Astrocyte (in vitro differentiated cells and primary cell): ENCODE data around the gene OR5AP2. TPM values are rescaled to one million over a fixed set of nuclear protein-coding genes. Genes with fewer than 3 reads are reported as not detected.

Experiments
- DNase-seq: peaks from one replicate; pipeline ENCODE4 v3.0.0-alpha.2; 2010; ENCODE audit warnings: low read depth
- FAIRE-seq: peaks from 2 replicates; lab custom pipeline; 2011; peaks lifted over from hg19 to GRCh38; lab: Jason Lieb, UNC
- H2AFZ ChIP-seq: 2 replicates; pipeline ENCODE4 v1.6.0; 2012; ENCODE audit warnings: low read depth, low read length, inconsistent platforms
- H3K27ac ChIP-seq: 2 replicates; pipeline ENCODE4 v1.5.1; 2011; ENCODE audit warnings: low read depth, low read length, inconsistent platforms
- H3K27me3 ChIP-seq: 2 replicates; pipeline ENCODE4 v1.6.0; 2011; ENCODE audit warnings: low read length, inconsistent platforms; ENCODE audit not compliant: insufficient read depth
- H3K36me3 ChIP-seq: 2 replicates; pipeline ENCODE4 v1.5.1; 2011; ENCODE audit warnings: low read length, inconsistent platforms; ENCODE audit not compliant: insufficient read depth
- H3K4me1 ChIP-seq: 2 replicates; pipeline ENCODE4 v1.5.1; 2011; ENCODE audit warnings: low read length, inconsistent platforms; ENCODE audit not compliant: insufficient read depth
- H3K4me2 ChIP-seq: 2 replicates; pipeline ENCODE4 v1.6.0; 2012; ENCODE audit warnings: low read length, inconsistent platforms
- H3K4me3 ChIP-seq: 2 replicates; pipeline ENCODE4 v1.5.1; 2011; ENCODE audit warnings: low read depth, mild to moderate bottlenecking, low read length, inconsistent platforms; ENCODE audit not compliant: insufficient read depth
- H3K79me2 ChIP-seq: 2 replicates; pipeline ENCODE4 v1.6.0; 2012; ENCODE audit warnings: mild to moderate bottlenecking, low read length, inconsistent platforms; ENCODE audit not compliant: insufficient read depth
- H3K9ac ChIP-seq: 2 replicates; pipeline ENCODE4 v1.6.0; 2012; ENCODE audit warnings: mild to moderate bottlenecking, low read length, inconsistent platforms
- H3K9me3 ChIP-seq: 2 replicates; pipeline ENCODE4 v1.5.1; 2012; ENCODE audit warnings: low read depth, mild to moderate bottlenecking, low read length, inconsistent platforms; ENCODE audit not compliant: insufficient read depth
- H4K20me1 ChIP-seq: 2 replicates; pipeline ENCODE4 v1.6.0; 2012; ENCODE audit warnings: low read length, inconsistent platforms; ENCODE audit not compliant: insufficient read depth
- H3K27ac Mint-ChIP-seq: one replicate; pipeline ENCODE4 v1.8.0; 2021; ENCODE audit warnings: mild to moderate bottlenecking, mixed read lengths; ENCODE audit not compliant: unreplicated experiment
- H3K27me3 Mint-ChIP-seq: one replicate; pipeline ENCODE4 v1.8.0; 2021; ENCODE audit warnings: low read depth, mixed read lengths; ENCODE audit not compliant: unreplicated experiment
- H3K36me3 Mint-ChIP-seq: one replicate; pipeline ENCODE4 v1.8.0; 2021; ENCODE audit warnings: low read depth, mixed read lengths; ENCODE audit not compliant: unreplicated experiment
- H3K4me1 Mint-ChIP-seq: one replicate; pipeline ENCODE4 v1.8.0; 2021; ENCODE audit warnings: low read depth, mixed read lengths; ENCODE audit not compliant: unreplicated experiment
- H3K4me3 Mint-ChIP-seq: one replicate; pipeline ENCODE4 v1.8.0; 2021; ENCODE audit warnings: mild to moderate bottlenecking, moderate library complexity, mixed read lengths; ENCODE audit not compliant: unreplicated experiment
- H3K9me3 Mint-ChIP-seq: one replicate; pipeline ENCODE4 v1.8.0; 2021; ENCODE audit warnings: mild to moderate bottlenecking, mixed read lengths; ENCODE audit not compliant: unreplicated experiment
- EZH2 ChIP-seq: IDR thresholded peaks from 2 replicates; pipeline ENCODE4 v1.6.1; 2012; ENCODE audit warnings: mild to moderate bottlenecking, low read length, inconsistent platforms; ENCODE audit not compliant: insufficient read depth
- total RNA-seq: library from RNA; stranded (reverse); gene quantifications from 2 replicates; pipeline ENCODE4 v1.2.1, GENCODE V29; 2021
- TF ChIP-seq, protein P1 (sequence below): IDR thresholded peaks from 2 replicates; pipeline ENCODE4 v1.5.1; 2011; ENCODE audit warnings: low read depth, mild to moderate bottlenecking, inconsistent platforms, low read length, moderate library complexity; ENCODE audit not compliant: insufficient read depth

Gene OR5AP2
- total RNA-seq, 1 donor from 2014 or later = not detected

DNA sequence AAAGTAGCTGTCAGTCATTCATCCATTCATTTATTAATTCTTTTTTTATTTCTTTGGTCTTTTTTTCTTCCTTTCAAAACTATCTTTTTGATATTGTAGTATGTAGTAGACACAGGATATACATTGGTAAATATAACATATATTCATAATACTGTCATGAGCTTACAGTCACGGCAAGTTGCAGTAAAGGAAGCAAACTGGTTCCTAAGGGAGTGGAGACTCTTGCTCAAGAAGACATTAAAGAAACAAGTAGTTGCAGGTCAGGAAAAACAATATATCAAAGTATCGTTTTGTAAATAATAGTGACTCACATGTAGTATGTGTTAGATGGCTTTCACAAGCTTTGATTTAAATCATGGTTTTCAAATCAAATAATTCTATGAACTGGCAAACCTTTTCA is 28.7 kb upstream of the OR5AP2 start:
- peaks cover 2% of the 10 kb centered on the region for H3K27me3 Mint-ChIP-seq
- TF ChIP-seq EZH2 = no peak
- TF ChIP-seq, protein P1, sequence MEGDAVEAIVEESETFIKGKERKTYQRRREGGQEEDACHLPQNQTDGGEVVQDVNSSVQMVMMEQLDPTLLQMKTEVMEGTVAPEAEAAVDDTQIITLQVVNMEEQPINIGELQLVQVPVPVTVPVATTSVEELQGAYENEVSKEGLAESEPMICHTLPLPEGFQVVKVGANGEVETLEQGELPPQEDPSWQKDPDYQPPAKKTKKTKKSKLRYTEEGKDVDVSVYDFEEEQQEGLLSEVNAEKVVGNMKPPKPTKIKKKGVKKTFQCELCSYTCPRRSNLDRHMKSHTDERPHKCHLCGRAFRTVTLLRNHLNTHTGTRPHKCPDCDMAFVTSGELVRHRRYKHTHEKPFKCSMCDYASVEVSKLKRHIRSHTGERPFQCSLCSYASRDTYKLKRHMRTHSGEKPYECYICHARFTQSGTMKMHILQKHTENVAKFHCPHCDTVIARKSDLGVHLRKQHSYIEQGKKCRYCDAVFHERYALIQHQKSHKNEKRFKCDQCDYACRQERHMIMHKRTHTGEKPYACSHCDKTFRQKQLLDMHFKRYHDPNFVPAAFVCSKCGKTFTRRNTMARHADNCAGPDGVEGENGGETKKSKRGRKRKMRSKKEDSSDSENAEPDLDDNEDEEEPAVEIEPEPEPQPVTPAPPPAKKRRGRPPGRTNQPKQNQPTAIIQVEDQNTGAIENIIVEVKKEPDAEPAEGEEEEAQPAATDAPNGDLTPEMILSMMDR = no peak
- Histone ChIP-seq H3K4me1 (no peaks in the 10 kb centered on the region), H3K79me2 (no peaks in the 10 kb centered on the region), H2AFZ (no peak overlapping the region), H4K20me1 (no peaks in the 10 kb centered on the region), H3K9ac (no peak overlapping the region), H3K27ac (no peak overlapping the region), H3K27me3 (no peaks in the 10 kb centered on the region), H3K4me2 (no peak overlapping the region), H3K4me3 (no peak overlapping the region), H3K36me3 (no peaks in the 10 kb centered on the region), H3K9me3 (peaks cover 3% of the 10 kb centered on the region)
- DNase-seq (no peak), FAIRE-seq (no peak)
- no peaks in the 10 kb centered on the region for H3K36me3 Mint-ChIP-seq
- no peak overlapping the region for H3K27ac Mint-ChIP-seq
- H3K4me3 Mint-ChIP-seq = no peak overlapping the region
- peaks cover 2% of the 10 kb centered on the region for H3K9me3 Mint-ChIP-seq
- no peaks in the 10 kb centered on the region for H3K4me1 Mint-ChIP-seq

DNA sequence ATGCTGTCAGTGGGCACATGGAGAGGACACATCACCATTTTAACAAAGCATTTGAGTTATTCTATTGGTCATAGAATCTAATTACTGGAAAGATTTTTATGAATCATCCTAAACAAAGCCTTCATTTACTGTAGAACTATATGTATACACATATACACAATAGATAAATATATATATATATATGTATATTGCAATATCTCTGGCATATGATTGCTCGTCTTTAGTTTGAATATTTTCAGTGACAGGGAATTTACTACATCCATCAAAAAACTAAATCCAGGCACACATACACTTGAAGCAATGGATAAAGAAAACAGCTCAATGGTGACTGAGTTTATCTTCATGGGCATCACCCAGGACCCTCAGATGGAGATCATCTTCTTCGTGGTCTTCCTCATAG is 21.1 kb upstream of the OR5AP2 start, which contains the start of gene OR5AR1:
OR5AR1 (plus strand) TSS at position 301 of the 400 bp plus-strand sequence; CDS start at position 301, 0 bp downstream.
- DNase-seq = no peak

DNA sequence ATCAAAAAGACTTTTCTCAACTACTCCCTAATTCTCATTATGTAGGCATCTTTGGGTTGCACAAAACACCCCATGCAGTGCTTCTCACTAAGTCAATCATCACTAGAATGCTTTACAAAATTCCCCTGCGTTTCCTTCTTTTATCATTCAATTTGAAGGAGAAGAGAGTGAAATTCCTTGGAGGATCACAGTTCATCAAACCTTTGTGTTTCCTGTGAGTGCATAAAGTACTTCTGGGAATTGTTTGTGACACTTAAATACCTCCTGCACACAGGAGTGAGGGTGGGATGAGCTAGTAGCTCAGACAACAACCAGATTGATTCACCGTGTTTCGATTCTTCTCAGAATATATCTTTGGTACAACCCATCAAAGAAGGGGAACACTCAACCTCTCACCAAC is 17.5 kb upstream of the OR5AP2 start:
- H2AFZ ChIP-seq = no peak overlapping the region
- H3K4me1 ChIP-seq = no peaks in the 10 kb centered on the region
- H3K4me3 Mint-ChIP-seq = no peak overlapping the region
- no peaks in the 10 kb centered on the region for H4K20me1 ChIP-seq
- FAIRE-seq (no peak), DNase-seq (no peak)
- H3K27me3 ChIP-seq = no peaks in the 10 kb centered on the region
- H3K36me3 ChIP-seq = no peaks in the 10 kb centered on the region
- H3K4me2 ChIP-seq = no peak overlapping the region
- H3K79me2 ChIP-seq = no peaks in the 10 kb centered on the region
- H3K4me3 ChIP-seq = no peak overlapping the region
- TF ChIP-seq, protein P1 = no peak
- no peak for TF ChIP-seq EZH2
- H3K27ac Mint-ChIP-seq = no peak overlapping the region
- H3K27me3 Mint-ChIP-seq = peaks cover 4% of the 10 kb centered on the region
- H3K27ac ChIP-seq = no peak overlapping the region
- H3K9me3 Mint-ChIP-seq = peaks cover 2% of the 10 kb centered on the region
- no peaks in the 10 kb centered on the region for H3K9me3 ChIP-seq
- H3K9ac ChIP-seq = no peak overlapping the region
- H3K36me3 Mint-ChIP-seq = no peaks in the 10 kb centered on the region
- H3K4me1 Mint-ChIP-seq = no peaks in the 10 kb centered on the region

More for the DNA sequence above, 21.1 kb upstream of the OR5AP2 start, which contains the start of gene OR5AR1:
- Mint-ChIP-seq H3K27me3 (peaks cover 2% of the 10 kb centered on the region), H3K4me3 (no peak within 1 kb of the TSS), H3K27ac (no peak within 1 kb of the TSS), H3K9me3 (no peaks in the 10 kb centered on the region), H3K4me1 (no peaks in the 10 kb centered on the region), H3K36me3 (no peaks in the 10 kb centered on the region)
- H3K4me3 ChIP-seq = no peak within 1 kb of the TSS
- H3K4me1 ChIP-seq = no peaks in the 10 kb centered on the region
- no peaks in the 10 kb centered on the region for H3K36me3 ChIP-seq
- H3K9ac ChIP-seq = no peak within 1 kb of the TSS
- no peak for TF ChIP-seq EZH2
- TF ChIP-seq, protein P1 = no peak
- H3K27ac ChIP-seq = no peak within 1 kb of the TSS
- FAIRE-seq = no peak
- H3K4me2 ChIP-seq = no peak within 1 kb of the TSS
- no peaks in the 10 kb centered on the region for H3K79me2 ChIP-seq
- H3K27me3 ChIP-seq = no peaks in the 10 kb centered on the region
- H3K9me3 ChIP-seq = no peaks in the 10 kb centered on the region
- H4K20me1 ChIP-seq = no peaks in the 10 kb centered on the region
- no peak within 1 kb of the TSS for H2AFZ ChIP-seq
